Stimulated activated CD8-positive, alpha-beta memory T cell treated with anti-CD3 and anti-CD28 coated beads, Interleukin-4, amount 100 ng/mL, for 48 hours (primary cell): ENCODE data around the gene ZNF776.
"Not testable (repeated sequence)": the region's sequence is repeated elsewhere in the genome, so short reads cannot be mapped to it uniquely, and the experiment has no call there.

Experiments used
- DNase-seq: peaks from one replicate; pipeline ENCODE4 v3.0.0-alpha.2; 2020

ZNF776 gene

DNA sequence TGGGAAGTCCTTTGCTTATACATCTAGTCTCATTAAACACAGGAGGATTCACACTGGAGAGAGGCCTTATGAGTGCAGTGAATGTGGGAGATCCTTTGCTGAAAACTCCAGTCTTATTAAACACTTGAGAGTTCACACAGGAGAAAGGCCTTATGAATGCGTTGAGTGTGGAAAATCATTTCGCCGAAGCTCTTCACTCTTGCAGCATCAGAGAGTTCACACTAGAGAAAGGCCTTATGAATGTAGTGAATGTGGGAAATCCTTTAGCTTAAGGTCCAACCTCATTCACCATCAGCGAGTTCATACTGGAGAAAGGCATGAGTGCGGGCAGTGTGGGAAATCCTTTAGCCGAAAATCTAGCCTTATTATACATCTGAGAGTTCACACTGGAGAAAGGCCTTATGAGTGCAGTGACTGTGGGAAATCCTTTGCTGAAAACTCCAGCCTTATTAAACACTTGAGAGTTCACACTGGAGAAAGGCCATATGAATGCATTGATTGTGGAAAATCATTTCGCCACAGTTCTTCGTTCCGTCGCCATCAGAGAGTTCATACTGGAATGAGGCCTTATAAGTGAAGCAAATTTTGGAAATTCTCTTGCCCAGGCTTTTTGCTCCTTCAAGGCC, 32.7 kb downstream of the ZNF776 start:
- DNase-seq, result no peak

DNA sequence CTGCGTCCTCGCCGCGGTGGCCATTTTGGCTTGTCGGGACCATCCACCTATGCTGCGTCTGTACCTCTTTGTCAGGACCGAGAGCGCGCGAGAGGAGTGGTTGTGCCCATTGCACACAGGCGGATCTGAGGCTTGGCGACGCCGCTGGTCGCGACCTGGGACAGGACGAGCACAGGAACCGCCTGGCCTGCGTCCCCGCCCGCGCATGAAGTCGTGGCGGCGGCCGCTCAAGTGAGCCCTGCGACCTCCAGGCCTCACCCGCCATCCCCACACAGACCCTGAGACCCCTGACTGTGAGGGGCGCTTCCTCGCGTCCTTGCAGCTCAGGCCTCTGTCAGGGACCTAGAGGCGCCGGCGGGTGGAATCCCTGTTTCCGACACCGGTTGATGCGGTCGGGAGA, 39.7 kb downstream of the ZNF776 start:
- no peak for DNase-seq

DNA sequence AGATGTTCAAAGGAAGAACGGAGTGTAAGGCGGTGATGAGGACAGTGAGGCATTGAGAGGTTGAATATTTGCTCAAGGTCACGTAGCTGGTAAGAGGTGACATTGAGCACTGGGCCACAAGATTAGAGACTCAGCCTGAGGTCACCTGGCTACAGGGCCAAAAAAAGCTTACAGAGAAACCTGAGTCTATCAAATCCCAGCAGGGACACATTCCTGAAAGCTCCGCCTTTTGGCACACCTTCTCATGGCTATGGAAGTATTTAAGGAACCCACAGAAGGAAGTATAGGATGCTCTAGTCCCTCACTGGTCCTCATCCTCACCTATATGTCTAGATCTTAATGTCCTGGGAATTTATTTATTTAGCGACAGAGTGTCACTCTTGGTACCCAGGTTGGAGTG, 40.3 kb downstream of the ZNF776 start:
- DNase-seq, result no peak

DNA sequence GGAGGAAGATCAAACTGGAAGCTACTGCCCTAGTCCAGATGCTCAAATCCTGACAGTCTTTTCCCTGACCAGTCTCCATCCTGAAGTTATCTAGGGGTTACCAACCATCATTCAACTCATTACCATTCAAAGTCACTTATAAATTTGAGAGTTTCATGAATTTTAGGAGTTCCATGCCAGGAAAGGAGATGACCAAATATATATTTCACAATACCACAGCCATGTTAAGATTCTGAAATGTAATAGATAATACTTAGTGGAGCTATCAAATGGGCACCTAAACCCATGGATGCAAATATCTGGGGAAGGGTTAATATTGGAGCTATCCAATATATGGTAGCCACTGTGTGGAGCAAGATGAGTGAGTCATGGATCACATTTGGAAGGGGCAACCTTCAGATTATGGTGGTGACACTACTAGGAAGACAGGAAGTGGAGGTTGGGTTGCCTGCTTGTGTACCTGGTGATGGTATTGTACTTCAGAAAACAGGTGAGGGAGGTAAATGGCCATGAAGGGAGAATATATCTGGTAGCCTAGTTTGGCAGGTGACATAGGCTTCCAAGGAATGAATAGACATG, 41.6 kb downstream of the ZNF776 start:
- DNase-seq, result no peak

DNA sequence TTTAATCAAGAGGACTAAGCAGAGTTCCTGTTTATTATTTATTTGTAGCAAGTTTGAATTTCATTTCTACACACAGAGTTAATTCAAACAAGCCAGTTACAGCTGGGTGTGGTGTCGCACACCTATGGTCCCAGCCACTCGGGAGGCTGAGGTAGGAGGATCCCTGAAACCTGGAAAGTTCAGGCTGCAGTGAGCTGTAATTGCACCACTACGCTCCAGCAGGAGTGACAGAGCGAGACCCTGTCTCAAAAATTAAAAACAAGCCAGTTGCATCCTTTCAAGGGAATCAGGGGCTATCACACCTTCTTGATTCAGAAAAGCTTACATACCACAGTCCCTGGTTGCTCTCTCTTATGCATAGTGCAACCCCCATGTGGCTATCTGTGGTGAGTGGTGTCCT, 42.7 kb downstream of the ZNF776 start:
- no peak for DNase-seq

DNA sequence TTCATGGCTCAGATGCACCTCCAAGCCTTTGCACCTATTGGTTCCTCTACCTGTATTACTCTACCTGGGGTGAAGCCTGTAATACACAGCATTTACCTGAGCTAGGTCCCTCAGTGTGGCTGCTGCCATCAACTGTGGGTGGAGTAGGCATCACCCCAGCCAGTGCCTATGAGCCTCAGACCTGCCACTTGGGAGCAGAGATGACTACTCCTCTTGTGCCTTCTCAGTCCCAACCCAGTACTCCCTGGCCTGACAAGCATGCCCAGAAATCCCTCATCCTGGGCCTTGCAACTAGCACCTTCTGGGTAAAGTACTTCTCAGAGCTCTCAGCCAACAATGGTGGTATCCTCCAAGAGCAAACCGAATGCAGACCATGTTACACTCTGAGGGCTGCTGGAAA, 50.0 kb downstream of the ZNF776 start:
- DNase-seq, result not testable (repeated sequence)

DNA sequence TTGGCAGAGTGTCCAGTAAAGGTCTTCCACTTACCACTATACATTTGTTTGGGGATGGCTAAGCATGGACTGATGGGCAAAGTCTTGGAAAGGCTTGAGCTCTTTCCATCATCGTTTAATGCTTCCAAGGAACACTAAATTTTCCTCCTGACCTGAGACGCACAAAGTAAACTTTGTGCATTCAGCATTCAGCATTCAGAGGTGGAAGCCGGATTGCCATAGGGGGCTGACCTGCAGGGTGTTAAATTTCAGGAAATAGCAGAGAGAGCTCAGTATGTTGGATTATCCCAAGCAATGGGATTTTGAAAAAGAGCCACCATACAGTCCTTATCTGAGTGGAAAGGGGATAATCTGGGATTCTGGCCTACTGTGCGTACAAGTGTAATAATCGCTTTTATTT, 54.1 kb downstream of the ZNF776 start:
- DNase-seq, result no peak

DNA sequence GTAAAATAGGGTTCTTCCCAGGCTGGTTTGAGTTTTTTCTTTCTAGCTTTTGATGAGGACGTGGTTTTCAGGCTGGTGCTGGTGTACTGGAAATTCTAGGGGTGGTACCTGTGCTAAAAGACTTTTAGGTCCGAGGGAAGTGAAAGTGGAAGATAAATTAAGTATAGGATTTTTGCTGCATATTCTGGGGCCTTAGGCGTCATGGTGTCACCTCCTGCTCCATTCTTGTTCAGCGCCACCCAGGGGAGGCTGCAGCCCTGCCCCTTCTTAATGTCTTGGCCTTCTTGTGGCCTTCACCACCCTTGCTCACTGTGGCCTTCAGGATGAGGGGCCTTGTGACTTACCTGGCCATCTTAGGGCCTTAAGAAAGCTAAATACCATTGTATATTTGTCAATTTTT, 55.7 kb downstream of the ZNF776 start:
- no peak for DNase-seq

DNA sequence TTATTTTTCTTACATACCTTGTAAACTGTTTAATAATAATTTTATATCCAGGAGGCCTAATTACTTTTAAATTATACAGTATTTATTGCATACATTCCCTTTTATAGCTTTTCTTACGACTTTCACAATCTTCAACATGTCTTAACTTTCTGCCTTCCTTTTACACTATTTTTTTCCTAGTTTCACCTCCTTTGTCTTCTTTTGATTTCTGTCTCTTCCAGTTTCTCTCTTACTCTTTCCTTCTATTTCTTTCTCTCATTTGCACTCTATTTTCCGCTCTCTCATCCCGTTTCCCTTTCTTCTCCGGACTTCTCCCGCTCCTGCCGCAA, 56.6 kb downstream of the ZNF776 start:
- no peak for DNase-seq

DNA sequence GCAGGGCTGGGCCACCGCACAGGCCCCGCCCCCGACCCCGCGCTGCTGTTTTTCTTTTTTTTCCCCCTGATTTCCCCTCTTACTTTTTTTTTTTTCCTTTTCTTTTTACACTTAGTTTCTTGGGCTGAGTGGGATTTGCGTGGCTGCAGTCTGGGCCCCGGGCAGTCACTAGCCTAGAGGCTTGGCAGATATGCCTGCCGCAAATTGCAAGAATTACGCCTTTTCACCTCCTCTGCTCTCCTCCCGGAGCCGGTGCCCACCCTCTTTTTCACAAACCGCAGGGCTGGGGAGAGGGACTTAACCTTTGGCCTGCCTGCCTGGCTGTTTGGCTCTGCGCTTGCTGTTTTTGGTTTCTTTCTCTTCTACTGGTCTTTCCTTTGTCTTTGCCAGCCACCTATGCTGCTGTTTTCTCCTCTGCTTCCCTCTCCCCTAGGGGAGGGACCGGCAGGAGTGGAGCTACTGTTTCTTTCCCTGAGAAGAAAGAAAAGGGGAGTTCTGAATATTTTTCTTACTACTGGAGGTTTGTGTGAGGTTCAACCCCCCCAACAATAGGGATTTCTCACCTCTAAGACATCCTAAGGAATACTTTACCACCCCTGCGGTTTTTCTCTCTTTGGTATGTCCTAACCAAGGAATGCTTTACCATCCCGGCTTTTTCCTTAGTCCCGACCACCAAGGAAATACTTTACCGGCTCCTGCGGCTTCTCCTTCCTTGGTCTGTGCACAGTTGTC, 57.1 kb downstream of the ZNF776 start:
- no peak for DNase-seq

DNA sequence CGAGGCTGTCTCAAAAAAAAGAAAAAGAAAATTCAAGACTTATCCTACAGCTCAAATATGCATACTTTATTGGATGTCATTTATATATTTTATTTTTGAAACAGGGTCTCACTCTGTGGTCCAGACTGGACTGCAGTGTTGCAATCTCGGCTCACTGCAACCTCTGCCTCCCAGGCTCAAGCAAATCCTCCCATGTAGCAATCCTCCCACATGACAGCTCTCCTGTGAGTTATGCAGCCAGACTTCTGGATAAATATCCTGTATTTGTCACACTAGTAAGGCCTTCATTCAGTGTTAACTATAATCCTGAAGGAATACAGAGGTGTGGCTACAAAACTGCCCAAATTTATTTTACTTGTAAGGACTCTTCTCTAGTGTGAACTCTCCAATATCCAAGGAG, 60.9 kb downstream of the ZNF776 start:
- no peak for DNase-seq
